ENCODE results near the gene CDK12.
A peak's percentile ranks its signal among the peaks of the same experiment; 100 is the strongest.

The CDK12 gene

DNA sequence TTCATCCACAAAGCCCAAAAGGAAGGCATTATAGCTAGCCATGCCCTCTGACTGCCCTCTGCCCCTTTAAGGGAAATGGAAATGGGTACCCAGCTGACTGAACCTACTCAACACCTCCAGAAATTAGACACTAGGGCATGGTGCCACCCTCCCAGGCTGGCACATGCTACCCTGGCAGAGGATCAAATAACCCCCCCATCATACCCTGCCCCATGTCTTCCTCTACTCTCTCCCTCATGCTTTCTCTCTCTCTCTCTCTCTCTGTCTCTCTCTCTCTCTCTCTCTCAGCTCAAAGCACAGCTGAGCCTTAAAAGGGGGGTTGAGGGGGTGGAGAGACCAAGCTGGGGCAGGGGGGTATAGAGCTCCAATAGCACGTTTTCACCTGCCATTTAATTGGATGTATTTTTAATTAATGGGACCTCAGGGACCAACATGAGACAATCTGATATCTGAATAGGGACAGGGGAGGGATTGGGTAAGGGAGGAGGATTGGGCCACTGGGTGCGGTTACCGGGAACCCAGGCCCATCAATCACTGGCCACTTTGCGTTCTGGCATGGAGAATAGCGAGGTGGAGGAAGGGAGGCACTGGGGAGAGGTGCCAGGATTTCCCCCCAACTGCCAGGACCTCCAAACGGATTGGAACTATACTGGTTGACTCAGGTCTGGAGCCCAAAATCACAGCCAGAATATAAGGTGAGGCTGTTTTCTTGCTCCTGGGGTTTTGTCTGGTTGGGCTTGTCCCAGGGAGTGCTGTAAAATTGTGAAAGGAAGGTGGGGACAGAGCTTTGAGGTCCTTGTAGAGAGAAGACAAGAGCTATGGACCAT, 88.7 kb downstream of the CDK12 start:
- no peak for DNase-seq (ENCODE audit: low spot score)

DNA sequence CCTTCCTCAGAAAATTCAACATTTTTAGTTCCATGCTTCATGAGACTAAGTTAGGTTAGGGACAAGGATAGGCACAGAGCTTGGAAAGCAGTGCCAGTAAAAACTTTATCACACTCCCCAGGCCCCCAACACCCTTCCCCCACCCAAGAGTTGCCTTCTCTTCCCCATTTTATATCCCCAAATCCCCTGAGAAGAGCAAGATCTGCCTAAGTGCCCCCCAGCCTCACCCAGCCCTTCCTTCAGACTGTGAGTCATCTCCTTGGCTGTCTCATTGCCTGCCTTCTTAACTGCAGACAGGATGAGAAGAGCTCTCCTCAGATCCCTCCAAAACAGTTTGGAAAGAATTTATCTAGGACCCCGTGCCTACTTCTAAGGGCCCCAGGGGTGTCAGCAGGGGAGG, 90.6 kb downstream of the CDK12 start:
- peak; percentile 29 for DNase-seq (ENCODE audit: low spot score)

DNA sequence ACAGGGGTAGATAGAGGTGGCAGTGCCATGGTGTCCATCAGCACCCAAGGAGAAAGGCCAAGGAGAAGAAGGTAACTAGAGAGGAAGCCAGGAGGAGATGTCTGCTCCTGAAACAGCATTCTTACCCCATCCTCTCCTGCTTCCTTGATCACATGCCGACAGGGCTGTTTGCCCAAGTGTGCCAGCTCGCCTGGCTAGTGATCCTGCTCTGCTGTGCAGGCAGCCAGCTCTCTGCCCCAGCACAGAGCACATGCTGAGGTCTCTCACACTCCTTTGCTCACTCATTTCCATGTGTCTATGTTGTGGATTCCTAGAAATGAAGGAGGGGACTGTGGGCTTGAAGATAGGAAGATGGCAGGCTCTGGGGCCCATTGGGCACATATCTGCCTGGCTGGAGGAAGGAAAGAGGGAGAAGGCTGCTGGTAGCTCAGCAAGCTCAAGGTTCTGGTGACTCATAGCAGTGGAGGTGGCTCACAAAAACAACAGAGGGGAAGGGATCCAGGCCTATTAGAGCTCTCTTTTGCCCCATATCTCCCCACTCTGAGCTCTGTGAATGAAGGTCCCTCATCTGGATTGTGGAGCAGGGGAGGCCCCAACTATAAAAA, 92.2 kb downstream of the CDK12 start:
- peak; percentile 60 for DNase-seq (ENCODE audit: low spot score)

DNA sequence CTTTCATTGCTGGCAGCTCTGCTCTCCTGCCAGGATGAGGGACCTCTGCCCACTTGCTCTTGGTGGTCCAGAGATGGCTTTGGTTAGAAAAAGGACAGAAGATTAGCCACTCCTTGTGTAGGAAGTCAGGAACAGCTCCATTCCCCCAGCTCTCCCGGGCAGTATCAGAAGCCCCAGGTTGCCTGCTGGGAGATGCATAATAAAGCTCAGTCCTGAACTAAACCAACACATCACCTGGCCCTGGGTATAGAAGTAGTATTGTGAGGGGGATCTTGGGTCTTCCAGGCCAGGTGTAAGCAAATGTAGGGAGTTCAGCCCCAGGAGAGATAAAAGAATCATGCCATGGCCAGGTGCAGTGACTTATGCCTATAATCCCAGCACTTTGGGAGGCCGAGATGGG, 94.1 kb downstream of the CDK12 start:
- no peak for DNase-seq (ENCODE audit: low spot score)

DNA sequence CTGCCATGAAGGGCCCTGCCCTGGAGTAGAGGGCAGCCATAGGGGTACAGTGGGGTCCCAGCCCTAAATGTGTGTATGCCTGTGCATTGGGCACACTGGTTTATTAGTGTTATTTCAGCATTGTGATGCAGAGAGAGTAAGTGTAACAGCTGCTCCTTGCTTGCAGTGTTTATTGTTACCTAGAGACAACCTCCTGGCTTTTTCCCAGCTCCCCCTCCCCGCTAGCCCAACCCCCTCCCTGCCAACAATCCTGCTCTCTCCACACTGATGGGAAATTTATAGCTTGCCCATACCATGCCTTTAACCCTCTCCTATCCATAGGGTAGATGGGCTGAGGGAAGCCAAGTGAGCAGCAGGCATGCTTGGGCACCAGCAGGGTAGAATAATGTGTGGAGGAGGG, 95.1 kb downstream of the CDK12 start:
- no peak for DNase-seq (ENCODE audit: low spot score)

DNA sequence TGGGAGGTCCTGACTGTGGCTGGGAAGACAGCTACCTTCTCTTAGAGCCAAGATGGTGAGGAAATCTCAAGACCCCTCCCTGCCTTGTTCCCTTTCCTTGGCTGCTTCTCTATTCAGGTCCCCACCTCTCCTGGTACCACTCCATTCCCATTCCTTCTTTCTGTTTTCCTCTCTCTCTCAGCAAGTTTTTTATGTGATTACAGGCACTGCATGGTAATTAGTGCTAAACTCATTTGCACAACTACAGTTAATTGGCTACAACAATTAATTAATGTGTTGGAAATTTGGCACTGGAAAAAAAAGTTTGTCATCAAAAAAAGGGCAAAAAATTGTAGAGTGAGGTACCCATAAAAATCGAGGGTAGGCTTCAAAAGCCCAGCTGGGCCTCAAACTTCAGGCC, 101.1 kb downstream of the CDK12 start:
- DNase-seq (ENCODE audit: low spot score) = no peak

DNA sequence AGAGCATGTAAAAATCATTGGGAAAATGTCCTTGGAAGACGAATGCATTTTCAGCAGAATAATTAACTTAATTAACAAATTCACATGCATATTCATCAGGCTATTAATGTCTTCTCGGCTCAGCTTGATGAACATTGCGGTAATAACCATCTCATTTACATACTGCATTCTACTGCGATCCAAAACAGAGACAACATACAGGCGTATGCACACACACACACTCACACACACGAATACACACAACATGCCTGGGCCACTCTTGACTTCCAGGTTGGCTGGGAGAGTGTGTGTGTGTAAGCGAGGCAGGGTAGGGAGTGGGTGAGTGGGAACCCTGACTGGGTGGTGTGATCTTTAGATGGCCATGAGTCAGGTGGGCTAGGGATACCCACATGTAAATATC, 101.7 kb downstream of the CDK12 start:
- no peak for DNase-seq (ENCODE audit: low spot score)

DNA sequence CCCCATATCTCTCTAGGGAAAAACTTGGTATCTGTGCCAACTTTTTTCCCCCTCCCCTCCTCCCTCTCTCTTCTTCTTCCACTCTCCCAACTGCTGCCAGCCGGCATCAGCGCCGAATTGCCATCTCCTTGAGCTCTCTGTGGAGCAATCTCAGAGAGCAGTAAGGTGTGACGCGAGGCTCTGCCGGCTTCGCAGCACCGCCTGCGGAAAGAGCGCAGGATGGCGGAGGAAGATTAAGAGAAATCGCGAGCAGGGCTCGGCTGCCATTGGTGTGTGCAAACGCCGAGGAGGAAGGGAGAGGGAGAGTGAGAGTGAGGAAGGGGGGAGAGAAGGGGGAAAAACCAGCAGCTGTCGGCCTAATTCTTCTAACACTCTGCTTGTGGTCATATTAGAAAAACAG, 102.2 kb downstream of the CDK12 start:
- DNase-seq (ENCODE audit: low spot score) = no peak

DNA sequence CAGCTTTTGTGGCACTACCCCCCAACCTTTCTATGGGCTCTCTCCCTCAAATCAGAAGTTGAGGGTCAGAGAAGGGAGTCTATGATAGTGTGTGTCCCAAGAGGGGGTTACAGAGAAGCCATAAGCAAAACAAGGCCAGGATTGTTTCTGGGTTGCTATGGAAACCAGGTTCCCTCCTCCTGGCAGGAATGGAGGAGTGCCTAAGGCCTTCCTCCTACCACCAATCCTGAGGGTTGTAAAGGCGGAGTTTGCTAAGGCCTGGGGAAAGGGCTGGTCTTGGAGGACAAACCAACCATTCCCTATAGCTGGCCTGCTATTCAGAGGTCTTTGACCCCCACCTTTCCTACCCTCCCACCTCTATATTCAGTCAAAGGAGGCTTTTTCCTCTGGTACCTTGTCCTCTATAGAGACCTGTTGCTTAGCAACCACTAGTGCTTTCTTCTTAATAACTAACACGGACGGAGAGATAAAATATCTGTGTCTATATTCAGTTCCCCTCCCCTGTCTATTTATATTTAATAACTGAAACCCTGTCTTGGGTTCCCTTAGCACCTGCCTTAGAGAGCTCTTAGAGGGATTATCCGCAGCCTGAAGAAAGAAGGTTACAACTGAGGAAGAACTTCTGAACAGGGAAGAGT, 103.0 kb downstream of the CDK12 start:
- no peak for DNase-seq (ENCODE audit: low spot score)

DNA sequence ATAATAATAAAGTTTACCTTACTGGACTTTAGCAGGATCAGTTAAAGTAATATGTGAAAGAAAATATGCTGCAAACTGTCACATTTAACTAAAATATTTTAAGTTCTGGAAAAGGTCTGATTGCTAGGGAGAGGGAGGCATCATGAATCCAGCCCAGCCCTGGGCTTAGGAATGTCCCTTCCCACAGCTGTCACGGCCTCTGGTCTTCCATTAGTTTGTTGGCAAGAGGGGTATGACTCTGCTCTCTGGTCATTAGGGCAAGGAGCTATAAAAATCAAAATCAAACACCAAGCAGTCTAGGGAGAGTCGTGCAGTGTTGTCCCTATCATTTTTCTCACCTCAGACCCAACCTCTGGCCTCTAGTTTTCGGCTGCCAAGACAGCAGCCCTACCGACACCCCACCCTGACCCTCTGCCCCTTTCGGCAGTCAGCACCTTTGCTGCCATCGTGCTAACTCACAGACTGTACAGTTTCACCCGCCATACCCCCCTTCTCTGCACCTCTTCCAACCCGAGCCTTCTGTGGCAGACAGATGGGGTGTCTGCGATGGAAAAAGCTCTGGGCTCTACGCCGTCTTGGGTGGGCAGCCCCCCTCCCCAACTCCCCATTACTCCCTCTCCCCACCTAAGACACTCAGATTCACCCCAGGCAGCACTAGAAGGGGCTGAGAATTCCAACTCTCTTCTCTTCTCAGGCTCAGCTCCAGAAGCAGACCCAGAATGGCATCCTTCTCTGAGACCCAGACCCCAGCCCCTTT, 105.0 kb downstream of the CDK12 start:
- DNase-seq (ENCODE audit: low spot score) = no peak

DNA sequence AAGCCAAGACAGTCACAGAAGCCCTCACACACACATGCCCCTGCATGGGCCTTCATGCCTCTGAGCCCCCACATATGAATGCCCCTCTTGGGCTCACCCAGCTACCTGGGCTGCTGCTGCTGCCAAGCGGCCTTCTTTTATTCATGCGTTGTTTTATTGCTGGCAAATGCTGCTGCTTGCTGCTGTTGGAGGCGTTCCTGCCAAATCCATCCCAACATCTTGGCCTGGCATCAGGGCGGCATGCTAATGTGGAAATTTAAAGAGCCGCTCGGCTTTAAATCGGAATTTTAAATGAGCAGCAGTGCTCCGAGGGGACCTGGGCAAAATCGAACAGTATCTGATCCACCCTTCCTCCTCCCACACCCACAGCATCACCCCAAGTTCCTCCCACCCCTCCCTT, 107.4 kb downstream of the CDK12 start:
- DNase-seq (ENCODE audit: low spot score) = no peak

DNA sequence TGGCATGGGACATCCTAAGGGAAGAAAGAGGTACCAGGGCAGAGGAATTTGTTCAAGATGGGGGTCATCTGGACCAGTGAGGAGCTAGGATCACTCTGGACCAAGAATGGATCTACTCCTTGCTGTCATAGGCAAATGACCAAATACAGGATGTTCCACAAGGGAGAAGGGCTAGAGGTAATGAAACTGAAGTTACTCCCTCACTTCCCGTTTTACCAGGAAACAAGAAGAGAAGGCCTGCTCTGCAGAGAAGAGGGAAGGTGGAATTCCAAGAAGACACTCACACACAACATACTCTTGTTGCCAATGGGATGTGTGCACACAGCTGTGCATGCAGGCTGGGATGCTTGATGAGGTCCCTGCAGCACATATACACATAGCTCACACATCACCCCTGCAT, 107.8 kb downstream of the CDK12 start:
- no peak for DNase-seq (ENCODE audit: low spot score)

DNA sequence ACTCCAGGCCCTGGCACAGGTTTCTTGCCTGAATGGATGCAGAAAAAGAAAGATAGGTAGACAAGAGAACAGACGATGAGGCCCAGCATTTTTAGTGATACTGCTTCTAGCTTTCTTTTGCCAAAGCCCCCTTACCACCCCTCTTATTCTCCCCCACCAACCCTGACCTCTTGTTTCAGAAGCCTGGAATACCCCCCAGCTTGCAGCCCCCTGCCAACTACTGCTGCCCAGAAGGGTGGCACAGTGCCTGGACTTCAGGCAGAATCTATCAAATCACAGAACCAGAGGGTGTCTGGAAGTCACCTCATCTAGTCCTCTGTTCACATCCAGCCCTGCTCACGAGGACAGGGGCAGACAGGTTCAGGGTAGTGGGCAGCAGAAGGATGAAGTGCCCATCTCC, 110.8 kb downstream of the CDK12 start:
- no peak for DNase-seq (ENCODE audit: low spot score)

DNA sequence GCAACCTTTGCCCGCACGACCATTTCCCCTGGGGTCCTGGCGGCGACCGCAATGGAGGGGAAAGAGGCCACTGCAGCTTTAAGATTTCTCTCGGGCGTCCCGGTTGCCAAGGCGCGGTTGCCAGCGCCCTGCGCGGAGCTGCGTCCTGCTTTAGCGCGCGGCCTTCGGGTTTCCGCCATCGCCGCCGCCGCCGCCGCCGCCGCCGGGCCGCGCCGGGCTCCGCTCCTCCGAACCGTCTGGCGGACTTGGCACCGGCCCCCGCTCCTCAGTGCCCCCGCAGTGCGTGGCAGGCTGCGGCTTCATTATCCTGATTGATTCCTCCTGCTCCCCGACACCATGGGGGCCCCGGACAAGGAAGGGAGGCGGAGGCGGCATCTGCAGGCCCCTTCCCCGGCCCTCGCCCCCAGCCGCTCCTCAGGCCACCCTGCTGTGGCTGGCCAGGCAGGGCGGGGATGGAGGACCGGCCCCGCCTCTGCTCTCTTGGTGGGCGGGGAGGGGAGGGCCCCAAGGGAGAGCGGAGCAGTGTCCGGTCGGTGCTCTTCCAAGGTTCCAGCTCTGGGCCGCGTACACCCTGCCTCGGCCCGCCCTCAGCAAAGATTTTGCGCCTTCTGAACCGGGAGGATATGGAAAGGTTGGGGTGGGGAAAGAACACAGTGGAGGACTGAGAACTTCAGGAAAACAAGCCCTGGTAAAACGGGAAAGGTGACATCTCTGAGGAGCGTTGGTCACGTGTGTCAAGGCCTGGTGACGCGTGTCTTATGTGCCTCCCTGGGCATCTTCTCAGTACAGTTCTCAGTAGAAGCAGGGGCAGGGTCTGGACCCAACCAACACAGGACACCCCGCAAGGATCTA, 112.4 kb downstream of the CDK12 start:
- DNase-seq (ENCODE audit: low spot score) = peak; percentile 89

DNA sequence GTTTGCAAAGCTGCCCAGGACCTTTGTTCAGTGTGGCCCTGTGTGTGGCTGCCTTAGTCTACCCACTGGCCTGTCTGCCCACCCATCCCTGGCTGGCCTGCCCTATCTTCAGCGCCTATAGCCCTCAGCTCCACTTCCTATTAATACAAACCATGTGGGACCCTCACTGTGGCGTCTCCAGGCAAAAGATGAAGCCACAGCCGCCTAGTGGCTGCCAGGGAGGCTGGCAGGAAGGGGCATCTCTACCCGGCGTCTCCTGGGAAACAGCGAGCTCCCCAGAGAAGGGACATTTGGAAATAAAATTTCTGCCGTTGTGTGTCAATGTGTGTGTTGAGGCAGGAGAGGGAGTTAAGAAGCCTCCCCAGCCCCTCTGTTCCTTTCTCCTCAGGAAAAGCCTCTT, 114.9 kb downstream of the CDK12 start:
- DNase-seq (ENCODE audit: low spot score) = no peak

DNA sequence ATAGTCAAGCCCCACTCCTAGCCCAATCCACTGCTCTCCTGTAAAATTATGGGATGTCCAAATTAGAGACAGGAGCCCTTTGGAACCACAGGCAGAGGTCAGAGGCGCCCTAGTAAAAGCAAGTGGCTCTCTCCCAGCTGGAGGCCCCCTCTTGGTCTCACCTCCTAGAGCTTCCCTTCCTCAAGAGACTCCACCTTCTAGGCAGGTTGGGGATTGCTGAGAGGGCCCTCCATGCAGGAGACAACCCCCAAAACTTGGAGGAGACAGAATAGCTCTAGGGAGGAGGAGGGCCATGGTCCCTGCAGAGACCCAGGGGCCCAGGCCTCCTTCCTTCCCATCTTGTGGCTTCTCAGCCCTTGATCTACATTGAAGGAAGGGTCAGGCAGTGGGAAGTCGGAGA, 117.0 kb downstream of the CDK12 start:
- no peak for DNase-seq (ENCODE audit: low spot score)

DNA sequence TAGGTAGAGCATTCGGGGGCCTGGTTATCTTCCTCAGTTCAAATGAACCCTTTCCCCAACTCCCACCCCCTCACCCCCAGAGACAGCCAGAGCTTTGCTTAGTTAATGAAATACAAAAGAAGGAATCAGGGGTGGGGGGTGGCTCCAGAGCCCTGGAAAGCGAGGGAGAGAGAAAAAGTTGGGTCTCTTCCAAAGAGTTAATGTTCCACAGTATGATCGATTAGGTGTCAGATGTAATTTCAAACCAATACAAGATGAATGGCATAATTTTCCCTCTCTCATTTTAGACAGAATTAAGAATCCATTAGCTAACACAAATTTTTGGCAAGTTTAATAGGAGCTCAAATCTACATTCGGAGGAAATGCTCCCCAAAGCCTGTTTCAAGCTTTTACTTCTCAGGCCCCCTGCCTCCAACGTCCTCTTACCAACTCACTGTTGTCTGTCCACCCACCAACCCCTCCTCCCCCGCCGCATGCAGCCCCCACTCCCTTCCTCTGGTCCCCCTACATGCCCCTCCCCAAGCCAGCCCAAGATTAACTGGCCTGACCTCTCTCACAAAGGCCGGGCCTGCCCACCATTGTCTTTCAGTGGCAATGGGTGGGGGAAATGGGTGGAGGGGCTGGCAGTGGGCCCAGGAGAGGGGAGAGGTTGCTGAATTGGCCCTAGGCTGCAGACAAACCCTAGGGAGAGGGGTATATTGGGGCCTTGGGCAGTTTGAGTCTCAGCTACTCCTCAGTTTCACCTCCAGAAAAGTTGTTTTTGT, 118.2 kb downstream of the CDK12 start:
- DNase-seq (ENCODE audit: low spot score) = no peak

DNA sequence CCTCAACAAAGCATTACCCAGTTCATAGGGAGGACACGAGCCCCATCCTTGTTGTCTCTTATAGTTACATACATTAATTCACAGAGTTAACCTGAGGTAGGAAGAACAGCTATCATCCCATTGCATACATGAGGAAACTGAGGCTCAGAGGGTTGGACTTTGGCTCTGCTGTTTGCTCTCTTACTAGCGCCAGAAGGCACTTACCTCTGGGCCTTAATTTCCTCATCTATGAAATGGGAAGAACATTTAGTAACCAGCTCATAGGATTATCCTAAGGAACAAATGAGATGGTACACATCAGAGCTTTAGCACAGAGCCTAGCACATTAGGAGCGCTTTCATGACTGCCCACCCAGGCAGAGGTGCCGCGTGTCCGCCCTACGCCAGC, 118.8 kb downstream of the CDK12 start:
- no peak for DNase-seq (ENCODE audit: low spot score)

DNA sequence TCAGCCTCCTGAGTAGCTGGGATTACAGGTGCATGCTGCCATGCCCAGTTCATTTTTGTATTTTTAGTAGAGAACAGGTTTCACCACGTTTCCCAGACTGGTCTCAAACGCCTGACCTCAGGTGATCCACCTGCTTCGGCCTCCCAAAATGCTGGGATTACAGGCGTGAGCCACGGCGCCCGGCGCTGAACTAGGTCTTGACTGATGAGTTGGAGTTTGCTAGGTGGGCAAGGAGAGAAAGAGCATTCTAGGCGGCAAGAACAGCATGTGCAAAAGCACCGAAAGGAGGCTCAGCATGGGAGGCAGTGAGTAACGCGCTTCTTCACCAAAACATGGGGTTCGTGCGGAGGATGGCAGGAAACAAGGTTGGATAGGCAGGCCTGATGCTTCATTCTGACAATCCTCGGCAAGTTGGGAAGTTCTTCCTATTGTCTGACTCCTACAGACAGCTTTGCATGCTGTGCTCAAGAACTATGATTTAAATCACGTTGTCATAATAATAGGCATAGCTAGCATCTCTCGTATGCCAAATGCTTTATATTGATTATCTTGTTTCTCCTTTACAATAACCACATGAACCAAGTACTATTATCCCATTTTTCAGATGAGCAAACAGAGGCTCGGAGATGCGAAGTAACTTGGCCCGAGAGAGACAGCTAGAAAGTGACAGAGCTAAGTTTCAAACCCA, 119.9 kb downstream of the CDK12 start:
- DNase-seq (ENCODE audit: low spot score) = no peak

DNA sequence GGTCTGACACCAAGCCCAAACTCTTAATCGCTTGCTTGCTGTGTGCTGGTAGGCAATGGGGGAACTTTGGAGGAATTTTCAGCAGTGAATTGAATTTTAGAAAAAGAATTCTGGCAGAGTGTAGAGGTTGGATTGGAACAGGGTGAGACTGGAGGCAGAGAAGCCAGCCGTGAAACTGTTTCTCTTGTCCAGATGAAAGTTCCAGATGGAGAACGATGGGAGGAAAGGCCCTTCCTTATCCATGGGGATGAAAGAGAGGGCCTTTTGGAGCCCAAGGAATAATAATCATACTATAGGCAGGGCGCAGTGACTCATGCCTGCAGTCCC, 120.4 kb downstream of the CDK12 start:
- DNase-seq (ENCODE audit: low spot score) = no peak

DNA sequence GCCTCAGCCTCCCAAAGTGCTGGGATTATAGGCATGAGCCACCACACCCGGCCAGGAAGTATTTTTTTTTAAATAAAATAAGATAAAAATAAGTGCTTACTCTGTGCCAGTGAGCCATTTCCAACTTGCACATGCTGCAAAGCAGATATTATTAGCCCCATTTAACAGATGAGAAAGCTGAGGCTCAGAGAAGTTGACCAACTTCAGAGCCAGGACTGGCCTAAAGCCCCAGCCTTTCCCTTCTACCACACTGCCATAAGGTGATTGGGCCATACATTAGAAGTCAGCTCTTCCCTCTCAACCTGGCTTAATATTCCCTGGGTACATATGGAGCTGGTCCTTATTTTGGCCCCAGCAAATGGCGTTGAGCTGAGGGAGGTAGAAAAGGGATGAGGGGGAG, 121.4 kb downstream of the CDK12 start:
- no peak for DNase-seq (ENCODE audit: low spot score)

All from hepatic stellate cell (primary cell).